Right ventricle myocardium superior (tissue), 1 donor: ENCODE results near the gene EYS. TPM values are rescaled to one million over a fixed set of nuclear protein-coding genes. Genes with fewer than 3 reads are reported as not detected.
"Not testable (repeated sequence)": the region's sequence is repeated elsewhere in the genome, so short reads cannot be mapped to it uniquely, and the experiment has no call there.

ENCODE experiments used
- ATAC-seq: fragments of 200-7000 bp; cut with Tn5 transposase; one replicate; pipeline ENCODE4 v1.9.1; 2020; ENCODE audit warnings: mild to moderate bottlenecking; ENCODE audit not compliant: poor library complexity
- DNase-seq: peaks from one replicate; pipeline ENCODE4 v3.0.0-alpha.2; 2020
- intact Hi-C: fragments of 100-400 bp; cut with DNase I; formaldehyde crosslinking; loops from one replicate; pipeline ENCODE4 v1.11.2; 2022
- total RNA-seq: library from RNA; stranded (reverse); fragmentation: NEBNext Ultra II Directional; extraction: Animal tissue kit (Norgen Biotek cat#: 25700); gene quantifications from one replicate; pipeline ENCODE4 v1.2.1, GENCODE V29; 2021
- donor health status: DM: no; HTN: yes; CAD: no; lungs with severe emphysema.

Gene EYS
- total RNA-seq, 1 donor from 2014 or later, result not detected

- intact Hi-C loops, result no loop called here
- DNase-seq, result peak; percentile 28
- no peak for ATAC-seq
Observed at GRCh38 chr6:65638047-65638831, 68.8 kb downstream of the EYS start.

GRCh38 chr6:65637289-65638046 is 69.6 kb downstream of the EYS start:
- no peak for ATAC-seq
- intact Hi-C loops, result no loop called here
- peak; percentile 30 for DNase-seq

- intact Hi-C loops, result no loop called here
- no peak for DNase-seq
- ATAC-seq, result no peak
Observed at GRCh38 chr6:65633501-65633900, 73.5 kb downstream of the EYS start.

- ATAC-seq (no peak), DNase-seq (no peak)
- intact Hi-C loops, result no loop called here
Observed at GRCh38 chr6:65631711-65632110, 75.3 kb downstream of the EYS start.

- DNase-seq, intact Hi-C loops, ATAC-seq: not testable (repeated sequence)
Observed at GRCh38 chr6:65627434-65627999, 79.5 kb downstream of the EYS start.

- ATAC-seq, result no peak
- intact Hi-C loops, result no loop called here
Observed at GRCh38 chr6:65627015-65627414, 80.0 kb downstream of the EYS start.

GRCh38 chr6:65623566-65623965 is 83.5 kb downstream of the EYS start:
- ATAC-seq, result no peak
- intact Hi-C loops, result no loop called here
- no peak for DNase-seq

More at GRCh38 chr6:65627015-65627414, 80.0 kb downstream of the EYS start:
- DNase-seq, result no peak

- intact Hi-C loops, result no loop called here
- ATAC-seq (no peak), DNase-seq (no peak)
Observed at GRCh38 chr6:65610746-65611145, 96.3 kb downstream of the EYS start.

- no peak for DNase-seq
- no peak for ATAC-seq
- intact Hi-C loops, result no loop called here
Observed at GRCh38 chr6:65595540-65595939, 111.5 kb downstream of the EYS start.

- no peak for DNase-seq
- intact Hi-C loops, result no loop called here
Observed at GRCh38 chr6:65570340-65570739, 136.7 kb downstream of the EYS start.

GRCh38 chr6:65569505-65569904 is 137.5 kb downstream of the EYS start:
- DNase-seq (no peak), ATAC-seq (no peak)
- intact Hi-C loops, result no loop called here

More at GRCh38 chr6:65570340-65570739, 136.7 kb downstream of the EYS start:
- no peak for ATAC-seq

GRCh38 chr6:65569056-65569455 is 138.0 kb downstream of the EYS start:
- ATAC-seq, DNase-seq, intact Hi-C loops: not testable (repeated sequence)

GRCh38 chr6:65566117-65566516 is 140.9 kb downstream of the EYS start:
- no peak for ATAC-seq
- intact Hi-C loops, result no loop called here

GRCh38 chr6:65558071-65558470 is 149.0 kb downstream of the EYS start:
- no peak for DNase-seq
- intact Hi-C loops, result no loop called here
- ATAC-seq, result no peak

More at GRCh38 chr6:65566117-65566516, 140.9 kb downstream of the EYS start:
- no peak for DNase-seq

GRCh38 chr6:65557224-65557623 is 149.8 kb downstream of the EYS start:
- intact Hi-C loops, result no loop called here
- ATAC-seq (no peak), DNase-seq (no peak)

GRCh38 chr6:65546894-65547293 is 160.1 kb downstream of the EYS start:
- DNase-seq (no peak), ATAC-seq (no peak)
- intact Hi-C loops, result no loop called here

- ATAC-seq (no peak), DNase-seq (no peak)
- intact Hi-C loops, result no loop called here
Observed at GRCh38 chr6:65545920-65546319, 161.1 kb downstream of the EYS start.

GRCh38 chr6:65538644-65539043 is 168.4 kb downstream of the EYS start:
- no peak for ATAC-seq
- intact Hi-C loops, result no loop called here
- DNase-seq, result no peak

GRCh38 chr6:65537600-65537999 is 169.4 kb downstream of the EYS start:
- DNase-seq, result no peak
- ATAC-seq, result no peak
- intact Hi-C loops, result no loop called here

- intact Hi-C loops, result no loop called here
- ATAC-seq (no peak), DNase-seq (no peak)
Observed at GRCh38 chr6:65531533-65531932, 175.5 kb downstream of the EYS start.
